OCI-LY7 (cell line): ENCODE data around the gene NBPF6. TPM values are rescaled to one million over a fixed set of nuclear protein-coding genes. Genes with fewer than 3 reads are reported as not detected.
"Not testable (repeated sequence)": the region's sequence is repeated elsewhere in the genome, so short reads cannot be mapped to it uniquely, and the experiment has no call there.

Experiments
- BruUV-seq: library from RNA; stranded (reverse); fragments of 400-500 nt; replicated peaks from 2 replicates; lab custom pipeline; 2021; lab: Mats Ljungman, UMichigan
- CTCF ChIA-PET: fragments of 300-600 bp; sonication (Branson Sonifier 250); formaldehyde crosslinking; loops from one replicate; lab custom pipeline; 2022; ENCODE audit warnings: antibody characterized with exemption; ENCODE audit not compliant: unreplicated experiment; lab: Charles Lee
- POLR2A ChIA-PET: fragments of 300-600 bp; sonication (Branson Sonifier 250); formaldehyde crosslinking; loops from one replicate; lab custom pipeline; 2022; ENCODE audit warnings: antibody characterized with exemption; lab: Charles Lee
- DNase-seq: peaks from one replicate; pipeline ENCODE4 v3.0.0-alpha.2; 2015; ENCODE audit warnings: low spot score
- H2AFZ ChIP-seq: fragments of 200-600 bp; sonication (generic), shearing (Covaris generic); 2 replicates; pipeline ENCODE4 v1.6.1; 2014; ENCODE audit warnings: mild to moderate bottlenecking, antibody characterized with exemption, low read length, moderate library complexity
- H3K27ac ChIP-seq: fragments of 200-600 bp; sonication (generic); 2 replicates; pipeline ENCODE4 v1.5.1; 2014; ENCODE audit warnings: mixed run types, low read depth, mild to moderate bottlenecking, moderate library complexity, low read length, inconsistent platforms; ENCODE audit not compliant: poor library complexity, severe bottlenecking
- H3K36me3 ChIP-seq: fragments of 200-600 bp; sonication (generic); 2 replicates; pipeline ENCODE4 v1.6.1; 2014; ENCODE audit warnings: mild to moderate bottlenecking, antibody characterized with exemption, low read length, moderate library complexity, mixed read lengths; ENCODE audit not compliant: insufficient read depth
- H3K4me1 ChIP-seq: fragments of 200-600 bp; sonication (generic); 2 replicates; pipeline ENCODE4 v1.5.1; 2014; ENCODE audit warnings: mild to moderate bottlenecking, low read length; ENCODE audit not compliant: insufficient read depth, poor library complexity, severe bottlenecking
- H3K4me2 ChIP-seq: fragments of 200-600 bp; sonication (generic); 2 replicates; pipeline ENCODE4 v1.6.1; 2014; ENCODE audit warnings: mild to moderate bottlenecking, low read length
- H3K4me3 ChIP-seq: fragments of 200-600 bp; sonication (generic); 2 replicates; pipeline ENCODE4 v1.5.1; 2014; ENCODE audit warnings: mild to moderate bottlenecking, low read depth, low read length; ENCODE audit not compliant: poor library complexity, severe bottlenecking
- H3K79me2 ChIP-seq: fragments of 200-600 bp; sonication (generic); 2 replicates; pipeline ENCODE4 v1.6.1; 2016; ENCODE audit warnings: low read depth, mild to moderate bottlenecking, low read length, moderate library complexity, mixed read lengths; ENCODE audit not compliant: insufficient read depth
- H3K9me2 ChIP-seq: fragments of 200-600 bp; sonication (generic); 2 replicates; pipeline ENCODE4 v1.6.1; 2016; ENCODE audit warnings: mild to moderate bottlenecking, low read length, mixed read lengths; ENCODE audit not compliant: insufficient read depth
- H3K9me3 ChIP-seq: fragments of 200-600 bp; sonication (generic); 2 replicates; pipeline ENCODE4 v1.6.1; 2014; ENCODE audit warnings: mild to moderate bottlenecking, mixed run types, low read length, mixed read lengths
- H4K20me1 ChIP-seq: fragments of 200-600 bp; sonication (generic); 2 replicates; pipeline ENCODE4 v1.6.1; 2014; ENCODE audit warnings: mild to moderate bottlenecking, antibody characterized with exemption, low read length, moderate library complexity, mixed read lengths; ENCODE audit not compliant: insufficient read depth
- CTCF ChIP-seq: fragments of 200-600 bp; sonication (generic); conservative IDR thresholded peaks from 2 replicates; pipeline ENCODE4 v1.5.1; 2014; ENCODE audit warnings: mild to moderate bottlenecking, antibody characterized with exemption, low read length, moderate library complexity, mixed read lengths
- EZH2phosphoT487 ChIP-seq: fragments of 200-600 bp; sonication (generic); IDR thresholded peaks from 2 replicates; pipeline ENCODE4 v1.6.1; 2018; ENCODE audit warnings: low read depth, borderline replicate concordance, mild to moderate bottlenecking, mixed run types, antibody characterized with exemption, low read length, moderate library complexity, mixed read lengths
- intact Hi-C: fragments of 100-400 bp; cut with micrococcal nuclease; formaldehyde crosslinking; loops from one replicate; pipeline ENCODE4 v1.10.0; 2022; ENCODE audit not compliant: unreplicated experiment
- total RNA-seq, 2 experiments: library from RNA; depleted of rRNA in 1 of 2; stranded (reverse); fragments of >200 nt in 1 of 2; shearing (Covaris generic) in 1 of 2; gene quantifications; 2 replicates each; pipeline ENCODE4 v1.2.3, GENCODE V29; 2014 to 2022

The NBPF6 gene
- total RNA-seq, 2 experiments from 2014 or later: not detected

GRCh38 chr1:108478429-108479015 lies 28.4 kb downstream of the NBPF6 start:
- Histone ChIP-seq H3K79me2 (no peaks in the 10 kb centered on the region), H3K4me2 (no peak overlapping the region), H2AFZ (no peak overlapping the region), H3K9me2 (no peaks in the 10 kb centered on the region), H3K36me3 (no peaks in the 10 kb centered on the region), H3K27ac (no peak overlapping the region), H4K20me1 (no peaks in the 10 kb centered on the region), H3K4me1 (no peaks in the 10 kb centered on the region), H3K4me3 (no peak overlapping the region), H3K9me3 (no peaks in the 10 kb centered on the region)
- TF ChIP-seq CTCF (no peak), EZH2phosphoT487 (no peak)
- intact Hi-C loops: no loop called here
- POLR2A ChIA-PET: no interaction called here
- BruUV-seq: no TSS peak
- CTCF ChIA-PET: no interaction called here
- DNase-seq: no peak

GRCh38 chr1:108482708-108483107 lies 32.6 kb downstream of the NBPF6 start:
- no peak overlapping the region for H2AFZ ChIP-seq
- DNase-seq: no peak
- H3K4me1 ChIP-seq: no peaks in the 10 kb centered on the region
- no peak overlapping the region for H3K27ac ChIP-seq
- no peak overlapping the region for H3K4me2 ChIP-seq
- no peak overlapping the region for H3K4me3 ChIP-seq
- no peaks in the 10 kb centered on the region for H3K36me3 ChIP-seq
- no peaks in the 10 kb centered on the region for H4K20me1 ChIP-seq
- TF ChIP-seq EZH2phosphoT487 (no peak), CTCF (no peak)
- BruUV-seq: no TSS peak
- no peaks in the 10 kb centered on the region for H3K9me3 ChIP-seq
- intact Hi-C loops: no loop called here
- ChIA-PET CTCF (no interaction called here), POLR2A (interaction anchor here (0.8 kb wide), 1 partner anchor 76 kb away, joined by 4 read pairs; no protein-coding TSS in a partner anchor)
- no peaks in the 10 kb centered on the region for H3K79me2 ChIP-seq
- no peaks in the 10 kb centered on the region for H3K9me2 ChIP-seq

- POLR2A ChIA-PET, CTCF ChIA-PET, H2AFZ ChIP-seq, H3K36me3 ChIP-seq, H4K20me1 ChIP-seq, intact Hi-C loops, DNase-seq, H3K27ac ChIP-seq, H3K4me2 ChIP-seq, H3K9me2 ChIP-seq, H3K4me3 ChIP-seq, BruUV-seq, H3K79me2 ChIP-seq, H3K9me3 ChIP-seq, H3K4me1 ChIP-seq: not testable (repeated sequence)
Observed at GRCh38 chr1:108485990-108486389, 35.8 kb downstream of the NBPF6 start.

GRCh38 chr1:108486707-108487106 lies 36.6 kb downstream of the NBPF6 start:
- H3K36me3 ChIP-seq, H3K4me3 ChIP-seq, BruUV-seq, H3K4me2 ChIP-seq, H3K27ac ChIP-seq, DNase-seq, H4K20me1 ChIP-seq, H3K9me3 ChIP-seq, H3K4me1 ChIP-seq, intact Hi-C loops, POLR2A ChIA-PET, H3K79me2 ChIP-seq, CTCF ChIA-PET, H3K9me2 ChIP-seq, H2AFZ ChIP-seq: not testable (repeated sequence)

- CTCF ChIA-PET, intact Hi-C loops, H3K4me2 ChIP-seq, H3K9me3 ChIP-seq, H3K4me1 ChIP-seq, H3K36me3 ChIP-seq, POLR2A ChIA-PET, H3K4me3 ChIP-seq, DNase-seq, H3K9me2 ChIP-seq, H2AFZ ChIP-seq, H3K27ac ChIP-seq, BruUV-seq, H3K79me2 ChIP-seq, H4K20me1 ChIP-seq: not testable (repeated sequence)
Observed at GRCh38 chr1:108495008-108495407, 44.9 kb downstream of the NBPF6 start.
